Stomach smooth muscle (tissue), 2 donors: ENCODE measurements around the gene TSPAN32.

Source experiments
- H3K27ac ChIP-seq: one replicate; pipeline ENCODE4 v1.7.0; 2013; ENCODE audit warnings: mild to moderate bottlenecking, low read length, inconsistent platforms
- H3K27me3 ChIP-seq, 2 donors: one replicate each; pipeline ENCODE4 v1.7.0; 2013; ENCODE audit warnings: low read length in 2 of 2; ENCODE audit not compliant: insufficient read depth in 2 of 2, control insufficient read depth in 1 of 2
- H3K36me3 ChIP-seq, 2 donors: one replicate each; pipeline ENCODE4 v1.7.0; 2013; ENCODE audit warnings: low read length in 2 of 2; ENCODE audit not compliant: control insufficient read depth in 2 of 2, insufficient read depth in 2 of 2
- H3K4me1 ChIP-seq: one replicate; pipeline ENCODE4 v1.7.0; 2013; ENCODE audit warnings: low read length; ENCODE audit not compliant: control insufficient read depth, insufficient read depth
- H3K4me3 ChIP-seq, 2 donors: one replicate each; pipeline ENCODE4 v1.7.0; 2013; ENCODE audit warnings: low read length in 2 of 2
- H3K9ac ChIP-seq, 2 donors: one replicate each; pipeline ENCODE4 v1.7.0; 2013; ENCODE audit warnings: low read length in 2 of 2, mild to moderate bottlenecking in 1 of 2
- H3K9me3 ChIP-seq, 2 donors: one replicate each; pipeline ENCODE4 v1.7.0; 2013; ENCODE audit warnings: low read length in 2 of 2; ENCODE audit not compliant: control insufficient read depth in 2 of 2
- donor health status: healthy.
- donor health status: Pancreatic carcinoma.

The TSPAN32 gene

GRCh38 chr11:2300290-2300935 lies 1.4 kb upstream of the TSPAN32 start:
- Histone ChIP-seq H3K4me3 (no peak overlapping the region), H3K9ac (no peak overlapping the region), H3K4me1 (peaks cover 28% of the 10 kb centered on the region), H3K36me3 (no peaks in the 10 kb centered on the region), H3K27ac (no peak overlapping the region), H3K9me3 (no peaks in the 10 kb centered on the region), H3K27me3 (no peaks in the 10 kb centered on the region)

DNA sequence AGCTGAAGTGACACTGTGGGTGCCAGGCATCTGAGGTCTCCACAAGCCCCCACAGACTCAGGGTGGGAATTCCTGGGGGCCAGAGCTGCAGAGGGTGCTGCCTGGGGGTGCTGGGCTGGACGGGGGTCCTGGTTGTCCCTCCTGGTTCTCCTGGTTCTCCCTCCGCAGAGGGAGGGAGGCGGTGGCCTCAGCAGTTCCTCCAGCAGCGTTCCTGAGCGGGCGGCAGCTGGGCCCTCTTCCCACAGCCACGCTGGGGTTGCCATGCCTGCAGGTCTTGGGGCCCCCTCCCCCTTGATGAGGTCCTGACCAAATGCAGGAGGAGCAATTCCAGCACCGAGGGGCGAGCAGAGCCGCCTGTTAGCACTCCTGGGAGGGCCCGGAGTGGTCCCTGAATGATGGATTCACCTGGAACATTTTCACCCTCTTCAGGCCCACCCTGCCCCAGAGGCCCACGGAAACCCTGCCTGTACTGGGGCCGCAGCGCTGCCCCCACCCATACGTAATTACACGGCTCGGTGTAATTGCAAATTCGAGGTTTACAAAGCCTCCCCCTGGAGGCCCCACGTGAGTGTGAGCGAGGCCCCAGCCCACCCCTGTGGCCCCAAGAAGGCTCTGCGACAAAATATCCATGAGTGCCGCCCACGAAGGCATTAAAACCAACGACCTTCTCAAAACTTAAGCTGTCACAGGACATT lies 730 bp upstream of the TSPAN32 start:
- no peak overlapping the region for H3K4me3 ChIP-seq
- H3K9me3 ChIP-seq, result no peaks in the 10 kb centered on the region
- H3K9ac ChIP-seq, result no peak overlapping the region
- H3K27me3 ChIP-seq, result no peaks in the 10 kb centered on the region
- H3K4me1 ChIP-seq, result peaks cover 35% of the 10 kb centered on the region
- no peak overlapping the region for H3K27ac ChIP-seq
- H3K36me3 ChIP-seq, result no peaks in the 10 kb centered on the region

- Histone ChIP-seq H3K27me3 (no peaks in the 10 kb centered on the region), H3K9me3 (no peaks in the 10 kb centered on the region), H3K4me3 (no peak overlapping the region), H3K27ac (no peak overlapping the region), H3K4me1 (peaks cover 46% of the 10 kb centered on the region), H3K9ac (peak overlapping the region in 1 of 2 donors; percentile 22), H3K36me3 (no peaks in the 10 kb centered on the region)
Measured at GRCh38 chr11:2302306-2302895, 588 bp downstream of the TSPAN32 start.

- Histone ChIP-seq H3K4me3 (no peak overlapping the region), H3K9ac (no peak overlapping the region), H3K9me3 (no peaks in the 10 kb centered on the region), H3K27me3 (no peaks in the 10 kb centered on the region), H3K4me1 (peaks cover 52% of the 10 kb centered on the region), H3K36me3 (no peaks in the 10 kb centered on the region), H3K27ac (no peak overlapping the region)
Measured at GRCh38 chr11:2302896-2303626, 1.2 kb downstream of the TSPAN32 start.

GRCh38 chr11:2303627-2304505 lies 2.1 kb downstream of the TSPAN32 start:
- Histone ChIP-seq H3K27me3 (no peaks in the 10 kb centered on the region), H3K9me3 (no peaks in the 10 kb centered on the region), H3K4me3 (no peak overlapping the region), H3K36me3 (no peaks in the 10 kb centered on the region), H3K9ac (peak overlapping the region in 1 of 2 donors; percentile 33), H3K27ac (no peak overlapping the region), H3K4me1 (peaks cover 52% of the 10 kb centered on the region)

GRCh38 chr11:2304506-2305139 lies 2.8 kb downstream of the TSPAN32 start:
- Histone ChIP-seq H3K27ac (peak overlapping the region; percentile 95), H3K9me3 (no peaks in the 10 kb centered on the region), H3K4me3 (no peak overlapping the region), H3K36me3 (no peaks in the 10 kb centered on the region), H3K9ac (peak overlapping the region; percentile 62 to 75), H3K4me1 (peaks cover 52% of the 10 kb centered on the region), H3K27me3 (no peaks in the 10 kb centered on the region)

GRCh38 chr11:2305140-2305778 lies 3.4 kb downstream of the TSPAN32 start:
- H3K27ac ChIP-seq, result peak overlapping the region; percentile 95
- peak overlapping the region; percentile 64 to 66 for H3K4me3 ChIP-seq
- peaks cover 52% of the 10 kb centered on the region for H3K4me1 ChIP-seq
- peak overlapping the region; percentile 62 to 75 for H3K9ac ChIP-seq
- no peaks in the 10 kb centered on the region for H3K27me3 ChIP-seq
- no peaks in the 10 kb centered on the region for H3K36me3 ChIP-seq
- H3K9me3 ChIP-seq, result no peaks in the 10 kb centered on the region

- Histone ChIP-seq H3K27ac (peak overlapping the region; percentile 95), H3K4me1 (peaks cover 52% of the 10 kb centered on the region), H3K4me3 (peak overlapping the region; percentile 64 to 66), H3K36me3 (no peaks in the 10 kb centered on the region), H3K27me3 (no peaks in the 10 kb centered on the region), H3K9me3 (no peaks in the 10 kb centered on the region), H3K9ac (peak overlapping the region; percentile 44 to 55)
Measured at GRCh38 chr11:2305788-2306451, 4.1 kb downstream of the TSPAN32 start.

DNA sequence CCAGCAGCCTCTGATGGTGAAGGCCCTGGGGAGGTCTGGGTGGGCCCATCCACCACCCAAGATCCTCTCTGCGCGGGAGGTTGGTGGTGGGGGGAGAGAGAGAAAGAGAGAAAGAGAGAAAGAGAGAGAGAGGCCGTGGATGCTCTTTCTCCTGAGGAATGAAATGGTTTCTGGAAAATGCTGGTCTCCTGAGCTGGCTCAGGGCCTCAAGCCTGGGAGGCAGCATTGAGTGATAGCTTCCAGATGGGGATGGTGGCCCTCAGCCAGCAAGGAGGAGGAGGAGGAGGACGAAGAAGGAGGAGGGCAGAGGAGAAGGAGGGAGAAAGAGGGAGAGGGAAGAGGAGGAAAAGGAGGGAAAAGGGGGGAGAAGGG lies 4.6 kb downstream of the TSPAN32 start:
- Histone ChIP-seq H3K27ac (peak overlapping the region; percentile 95), H3K4me3 (peak overlapping the region in 1 of 2 donors; percentile 64), H3K4me1 (peaks cover 56% of the 10 kb centered on the region), H3K36me3 (no peaks in the 10 kb centered on the region), H3K27me3 (no peaks in the 10 kb centered on the region), H3K9me3 (no peaks in the 10 kb centered on the region), H3K9ac (peak overlapping the region; percentile 44 to 55)
